IMR-90 (cell line): ENCODE data around the gene TMEM131. TPM values are rescaled to one million over a fixed set of nuclear protein-coding genes. Genes with fewer than 3 reads are reported as not detected.
A peak's percentile ranks its signal among the peaks of the same experiment; 100 is the strongest.

Source experiments
- ATAC-seq: fragments of 200-7000 bp; cut with Tn5 transposase; 2 replicates; pipeline ENCODE4 v1.9.1; 2020; ENCODE audit warnings: low read depth, mild to moderate bottlenecking, moderate library complexity
- BruUV-seq: library from RNA; stranded (reverse); fragments of 400-500 nt; replicated peaks from 2 replicates; lab custom pipeline; 2021; lab: Mats Ljungman, UMichigan
- CTCF ChIA-PET: fragments of 300-600 bp; formaldehyde crosslinking; extraction: SDS; loops from one replicate; lab custom pipeline; 2021; ENCODE audit warnings: antibody characterized with exemption; lab: Yijun Ruan, JAX
- POLR2A ChIA-PET: fragments of 300-600 bp; sonication (Branson Sonifier 250); formaldehyde crosslinking; loops from one replicate; lab custom pipeline; 2022; ENCODE audit warnings: antibody characterized with exemption; ENCODE audit not compliant: unreplicated experiment; lab: Charles Lee
- DNase-seq: peaks from one replicate; pipeline ENCODE4 v3.0.0; 2013
- H2AFZ ChIP-seq: replicated peaks from 2 replicates; pipeline ENCODE3; 2013; ENCODE audit warnings: low read length, mild to moderate bottlenecking; ENCODE audit not compliant: poor library complexity
- H2AK5ac ChIP-seq: 2 replicates; pipeline ENCODE4 v1.6.1; 2013; ENCODE audit warnings: low read depth, low read length, inconsistent platforms
- H2AK9ac ChIP-seq: replicated peaks from 2 replicates; pipeline ENCODE3; 2013; ENCODE audit warnings: mild to moderate bottlenecking, low read depth, low read length, moderate library complexity; ENCODE audit not compliant: poor library complexity
- H2BK120ac ChIP-seq: 2 replicates; pipeline ENCODE4 v1.6.1; 2013; ENCODE audit warnings: low read depth, low read length, inconsistent platforms
- H2BK15ac ChIP-seq: 3 replicates; pipeline ENCODE4 v1.6.1; 2013; ENCODE audit warnings: low read depth, low read length, inconsistent platforms
- H2BK20ac ChIP-seq: 2 replicates; pipeline ENCODE4 v1.6.1; 2013; ENCODE audit warnings: low read depth, mild to moderate bottlenecking, inconsistent platforms, low read length, moderate library complexity
- H2BK5ac ChIP-seq: 2 replicates; pipeline ENCODE4 v1.6.1; 2013; ENCODE audit warnings: mild to moderate bottlenecking, low read depth, low read length, inconsistent platforms; ENCODE audit not compliant: poor library complexity, severe bottlenecking
- H3K14ac ChIP-seq: replicated peaks from 2 replicates; pipeline ENCODE4 v1.6.1; 2013; ENCODE audit warnings: low read depth, low read length, inconsistent platforms
- H3K18ac ChIP-seq: 2 replicates; pipeline ENCODE4 v1.6.1; 2013; ENCODE audit warnings: low read depth, low read length, control low read depth
- H3K23ac ChIP-seq: 2 replicates; pipeline ENCODE4 v1.6.1; 2013; ENCODE audit warnings: low read depth, low read length, inconsistent platforms
- H3K27ac ChIP-seq: 2 replicates; pipeline ENCODE4 v1.5.1; 2013; ENCODE audit warnings: mild to moderate bottlenecking, control low read depth, low read length; ENCODE audit not compliant: insufficient read depth
- H3K27me3 ChIP-seq: 2 replicates; pipeline ENCODE4 v1.6.1; 2013; ENCODE audit warnings: low read length; ENCODE audit not compliant: control insufficient read depth, insufficient read depth
- H3K36me3 ChIP-seq: 2 replicates; pipeline ENCODE4 v1.6.1; 2013; ENCODE audit warnings: low read length, mixed read lengths; ENCODE audit not compliant: control insufficient read depth, insufficient read depth
- H3K4ac ChIP-seq: 2 replicates; pipeline ENCODE4 v1.6.1; 2013; ENCODE audit warnings: low read depth, low read length, inconsistent platforms
- H3K4me1 ChIP-seq: 2 replicates; pipeline ENCODE4 v1.6.1; 2013; ENCODE audit warnings: low read length, mixed read lengths; ENCODE audit not compliant: control insufficient read depth, insufficient read depth
- H3K4me2 ChIP-seq: 2 replicates; pipeline ENCODE4 v1.6.1; 2013; ENCODE audit warnings: low read depth, mild to moderate bottlenecking, control low read depth, low read length, moderate library complexity
- H3K4me3 ChIP-seq: 2 replicates; pipeline ENCODE4 v1.5.1; 2013; ENCODE audit warnings: low read depth, mild to moderate bottlenecking, control low read depth, low read length, moderate library complexity; ENCODE audit not compliant: insufficient read depth
- H3K56ac ChIP-seq: 2 replicates; pipeline ENCODE4 v1.6.1; 2013; ENCODE audit warnings: low read length, inconsistent platforms; ENCODE audit not compliant: insufficient read depth; ENCODE audit errors: extremely low read depth
- H3K79me1 ChIP-seq, 2 experiments: 2 replicates each; pipeline ENCODE4 v1.6.1; 2013; ENCODE audit warnings: low read length in 2 of 2, inconsistent platforms in 1 of 2, low read depth in 1 of 2
- H3K9ac ChIP-seq: 2 replicates; pipeline ENCODE4 v1.6.1; 2013; ENCODE audit warnings: low read depth, low read length, control low read depth
- H3K9me1 ChIP-seq: 2 replicates; pipeline ENCODE4 v1.6.1; 2013; ENCODE audit warnings: low read length, inconsistent platforms; ENCODE audit not compliant: insufficient read depth
- H3K9me3 ChIP-seq: 2 replicates; pipeline ENCODE4 v1.6.1; 2013; ENCODE audit warnings: low read length; ENCODE audit not compliant: control insufficient read depth, insufficient read depth
- H4K20me1 ChIP-seq: 2 replicates; pipeline ENCODE4 v1.6.1; 2013; ENCODE audit warnings: low read length, inconsistent platforms; ENCODE audit not compliant: insufficient read depth
- H4K5ac ChIP-seq: 2 replicates; pipeline ENCODE4 v1.6.1; 2013; ENCODE audit warnings: mild to moderate bottlenecking, low read depth, low read length, control low read depth
- H4K8ac ChIP-seq, 2 experiments: 2 replicates each; pipeline ENCODE4 v1.6.1; 2013; ENCODE audit warnings: low read depth in 2 of 2, low read length in 2 of 2, control low read depth in 1 of 2, inconsistent platforms in 1 of 2
- H4K91ac ChIP-seq: 2 replicates; pipeline ENCODE4 v1.6.1; 2013; ENCODE audit warnings: low read depth, low read length, inconsistent platforms; ENCODE audit not compliant: insufficient read depth
- NFE2L2 ChIP-seq: fragments of 150-350 bp; IDR thresholded peaks from 2 replicates; pipeline ENCODE4 v1.6.1; 2016; ENCODE audit warnings: low read depth, mild to moderate bottlenecking, low read length
- RCOR1 ChIP-seq: IDR thresholded peaks from 2 replicates; pipeline ENCODE4 v1.6.1; 2012; ENCODE audit warnings: mild to moderate bottlenecking, low read length, improper control_type of control experiment; ENCODE audit not compliant: insufficient replicate concordance
- RFX5 ChIP-seq: IDR thresholded peaks from 2 replicates; pipeline ENCODE4 v1.8.0; 2012; ENCODE audit warnings: low read depth, mild to moderate bottlenecking, low read length, moderate library complexity
- USF2 ChIP-seq: fragments of 150-350 bp; IDR thresholded peaks from 2 replicates; pipeline ENCODE4 v1.6.1; 2017; ENCODE audit warnings: mild to moderate bottlenecking, antibody characterized with exemption, low read length, low read depth
- WGBS, 2 experiments: methylation state at CpG; one replicate each; pipeline versions ENCODE4 v1.1.5 to v1.1.7; 2013; ENCODE audit warnings: missing lambda C conversion rate in 2 of 2; ENCODE audit not compliant: insufficient read length in 1 of 2; ENCODE audit errors: extremely low coverage in 2 of 2; 5-methylcytosine and 5-hydroxymethylcytosine counted together
- dilution Hi-C: fragments of 300-500 bp; cut with HindIII; formaldehyde crosslinking; loops from one replicate; pipeline ENCODE4 v1.14.3; 2018; ENCODE audit warnings: low sequenced_read_pairs; ENCODE audit not compliant: unreplicated experiment
- in situ Hi-C: fragments of 300-500 bp; cut with MboI; formaldehyde crosslinking; loops from 3 replicates; pipeline ENCODE4 v1.14.3; 2019; ENCODE audit warnings: low sequenced_read_pairs, inconsistent platforms, mixed read lengths
- intact Hi-C: fragments of 100-400 bp; cut with micrococcal nuclease; formaldehyde crosslinking; loops from 2 replicates; pipeline ENCODE4 v1.10.0; 2022
- polyA plus RNA-seq, 3 experiments: library from polyadenylated mRNA; depleted of rRNA; stranded (reverse); fragments of >200 nt; gene quantifications; 2 replicates each; pipeline ENCODE4 v1.2.3, GENCODE V29; 2012; ENCODE audit warnings: low replicate concordance in 1 of 3
- total RNA-seq: library from RNA; depleted of rRNA; stranded (reverse); fragments of >200 nt; gene quantifications from 2 replicates; pipeline ENCODE4 v1.2.3, GENCODE V29; 2012

The TMEM131 gene
- total and polyA plus RNA-seq, 2 of the 4 experiments (the other 2 are of a cell fraction): 13.3 to 14.0 TPM

GRCh38 chr2:97708608-97709007 lies 287.1 kb downstream of the TMEM131 start:
- Histone ChIP-seq H2AK9ac (no peak overlapping the region), H3K14ac (no peak overlapping the region), H3K27ac (no peak overlapping the region), H2AK5ac (no peak overlapping the region), H3K23ac (no peak overlapping the region), H2AFZ (no peak overlapping the region), H2BK5ac (no peak overlapping the region), H3K9ac (no peak overlapping the region), H4K5ac (no peak overlapping the region), H3K79me1 (no peaks in the 10 kb centered on the region), H3K56ac (no peak overlapping the region), H4K8ac (no peak overlapping the region), H3K27me3 (peaks cover 20% of the 10 kb centered on the region), H3K18ac (no peak overlapping the region), H3K4me2 (no peak overlapping the region), H2BK120ac (no peak overlapping the region), H2BK15ac (no peak overlapping the region), H3K4me1 (no peaks in the 10 kb centered on the region), H3K9me3 (no peaks in the 10 kb centered on the region), H3K4me3 (no peak overlapping the region), H3K9me1 (no peaks in the 10 kb centered on the region), H4K91ac (no peak overlapping the region), H2BK20ac (no peak overlapping the region), H3K36me3 (no peaks in the 10 kb centered on the region), H3K4ac (no peak overlapping the region), H4K20me1 (no peaks in the 10 kb centered on the region; the same call in 1 of the 2 replicates)
- ATAC-seq (no peak), DNase-seq (no peak)
- BruUV-seq: no TSS peak
- TF ChIP-seq NFE2L2 (no peak), RFX5 (no peak), USF2 (peak; percentile 38; the same call in 1 of the 2 replicates), RCOR1 (no peak)
- intact Hi-C loops: loop anchor here (10.0 kb wide), 2 partner anchors 56 to 1126 kb away; no protein-coding TSS in a partner anchor
- ChIA-PET POLR2A (no interaction called here), CTCF (interaction anchor here (0.8 kb wide), 1 partner anchor 118 kb away, joined by 3 read pairs; no protein-coding TSS in a partner anchor)
- dilution Hi-C loops: no loop called here
- in situ Hi-C loops: loop anchor here (10.0 kb wide), 1 partner anchor 676 kb away; no protein-coding TSS in a partner anchor
- no CpG with 5 or more reads among the region's 8 CpGs for WGBS, 2 experiments
